Naive thymus-derived CD4-positive, alpha-beta T cell (primary cell): Measurements from ENCODE around the gene C10orf95. TPM values are rescaled to one million over a fixed set of nuclear protein-coding genes. Genes with fewer than 3 reads are reported as not detected.

ENCODE experiments used
- ATAC-seq: fragments of 150-1000 bp; cut with Tn5 transposase; 2 replicates; pipeline ENCODE4 v1.10.0; 2021; ENCODE audit warnings: mild to moderate bottlenecking, moderate library complexity
- CTCF ChIA-PET: fragments of 350-600 bp; sonication (Branson Sonifier 250); formaldehyde crosslinking; loops from one replicate; lab custom pipeline; 2021; ENCODE audit warnings: antibody characterized with exemption; lab: Charles Lee
- POLR2A ChIA-PET: fragments of 350-600 bp; sonication (Branson Sonifier 250); formaldehyde crosslinking; loops from one replicate; lab custom pipeline; 2021; ENCODE audit warnings: antibody characterized with exemption, inconsistent platforms; lab: Charles Lee
- DNase-seq, 9 donors: peaks; one replicate each; pipeline versions ENCODE4 v3.0.0 to v3.0.0-alpha.2; 2020 to 2022; ENCODE audit warnings: mixed read lengths in 1 of 9
- H3K27ac ChIP-seq: one replicate; pipeline ENCODE4 v1.7.0; 2013; ENCODE audit warnings: mild to moderate bottlenecking, low read depth, low read length, moderate library complexity
- H3K27me3 ChIP-seq, 2 donors: one replicate each; pipeline ENCODE4 v1.7.0; 2013; ENCODE audit warnings: low read length in 2 of 2, mild to moderate bottlenecking in 2 of 2, moderate library complexity in 2 of 2; ENCODE audit not compliant: control insufficient read depth in 2 of 2, insufficient read depth in 2 of 2
- H3K36me3 ChIP-seq, 3 experiments: 1 replicate in 2 of 3; 2 replicates in 1 of 3; pipeline ENCODE4 v1.7.0; 2013; ENCODE audit warnings: low read length in 3 of 3, mild to moderate bottlenecking in 3 of 3, moderate library complexity in 1 of 3; ENCODE audit not compliant: insufficient read depth in 3 of 3, control insufficient read depth in 2 of 3
- H3K4me1 ChIP-seq, 2 donors: one replicate each; pipeline ENCODE4 v1.7.0; 2013; ENCODE audit warnings: low read length in 2 of 2, mild to moderate bottlenecking in 2 of 2, moderate library complexity in 1 of 2; ENCODE audit not compliant: control insufficient read depth in 2 of 2, insufficient read depth in 2 of 2
- H3K4me3 ChIP-seq: 2 replicates; pipeline ENCODE4 v1.7.0; 2013; ENCODE audit warnings: mild to moderate bottlenecking, low read length
- H3K9me3 ChIP-seq, 3 experiments: 1 replicate in 2 of 3; 2 replicates in 1 of 3; pipeline ENCODE4 v1.7.0; 2013; ENCODE audit warnings: low read length in 3 of 3; ENCODE audit not compliant: control insufficient read depth in 2 of 3
- H3K27ac Mint-ChIP-seq, 9 donors: one replicate each; pipeline ENCODE4 v1.8.0; 2020 to 2022; ENCODE audit warnings: mixed read lengths in 9 of 9, mild to moderate bottlenecking in 8 of 9, moderate library complexity in 5 of 9, inconsistent platforms in 2 of 9
- H3K27me3 Mint-ChIP-seq, 5 donors: one replicate each; pipeline ENCODE4 v1.8.0; 2021 to 2022; ENCODE audit warnings: mixed read lengths in 5 of 5, mild to moderate bottlenecking in 1 of 5
- H3K36me3 Mint-ChIP-seq, 5 donors: one replicate each; pipeline ENCODE4 v1.8.0; 2020 to 2022; ENCODE audit warnings: mixed read lengths in 5 of 5, mild to moderate bottlenecking in 3 of 5, inconsistent platforms in 1 of 5
- H3K4me1 Mint-ChIP-seq, 7 donors: one replicate each; pipeline ENCODE4 v1.8.0; 2020 to 2022; ENCODE audit warnings: mixed read lengths in 7 of 7, mild to moderate bottlenecking in 3 of 7, inconsistent platforms in 1 of 7
- H3K4me3 Mint-ChIP-seq, 10 donors: one replicate each; pipeline ENCODE4 v1.8.0; 2020 to 2022; ENCODE audit warnings: mild to moderate bottlenecking in 10 of 10, mixed read lengths in 10 of 10, moderate library complexity in 6 of 10, inconsistent platforms in 2 of 10
- H3K9me3 Mint-ChIP-seq, 11 donors: one replicate each; pipeline ENCODE4 v1.8.0; 2020 to 2022; ENCODE audit warnings: mixed read lengths in 11 of 11, mild to moderate bottlenecking in 4 of 11, inconsistent platforms in 1 of 11, moderate library complexity in 1 of 11
- intact Hi-C, 2 donors: fragments of 100-400 bp; cut with micrococcal nuclease; formaldehyde crosslinking; loops; one replicate each; pipeline ENCODE4 v1.15.1; 2023
- polyA plus RNA-seq, 2 donors: library from polyadenylated mRNA; unstranded; fragments of 300-500 nt; fragmentation: Illumina TruSeq; gene quantifications; one replicate each; pipeline ENCODE4 v1.2.3, GENCODE V29; 2021
- total RNA-seq, 6 experiments: library from RNA in 5 of 6; stranded (reverse) in 5 of 6; gene quantifications; 1 replicate in 5 of 6; 2 replicates in 1 of 6; pipeline ENCODE4 v1.2.3 and lab custom pipeline; 2021 to 2026

C10orf95 gene
- total and polyA plus RNA-seq, 7 experiments from 2014 or later, result 0.19 to 0.78 (median 0.38) TPM; not detected in 1

DNA sequence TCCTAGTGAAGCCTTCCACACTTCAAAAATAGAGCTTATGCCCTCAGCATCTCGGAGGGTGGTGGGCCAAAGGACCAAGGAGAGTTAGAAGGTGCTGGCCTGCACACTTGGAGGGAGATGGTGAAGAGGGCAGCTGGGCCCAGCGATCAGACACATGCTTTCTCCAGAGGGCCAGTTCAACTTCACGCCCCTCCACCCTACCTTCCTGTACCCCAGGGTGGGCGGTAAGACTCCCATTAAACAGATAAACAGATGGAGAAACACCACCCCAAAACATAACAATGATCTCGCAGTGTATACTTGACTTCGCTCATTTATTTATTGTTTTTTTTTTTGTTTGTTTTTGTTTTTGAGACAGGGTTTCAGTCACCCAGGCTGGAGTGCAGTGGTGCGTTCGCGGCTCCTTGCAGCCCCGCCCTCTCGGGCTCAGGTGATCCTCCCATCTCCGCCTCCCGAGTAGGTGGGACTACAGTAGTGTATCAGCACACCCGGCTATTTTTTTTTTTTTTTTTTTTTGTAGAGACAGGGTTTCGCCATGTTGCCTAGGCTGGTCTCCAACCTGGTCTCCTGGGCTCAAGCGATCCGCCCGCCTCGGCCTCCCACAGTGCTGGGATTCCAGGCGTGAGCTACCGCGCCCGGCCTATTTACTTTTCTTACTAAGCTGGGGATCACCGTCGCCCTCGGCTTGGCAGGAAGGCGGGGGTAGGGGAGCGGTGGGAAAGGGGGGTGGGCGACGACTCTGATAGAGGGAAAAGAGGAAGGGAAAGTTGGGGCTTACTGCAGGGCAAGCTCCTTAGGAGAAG is 1.8 kb downstream of the C10orf95 start:
- ChIA-PET CTCF (interaction anchor here (0.5 to 2.6 kb wide), 10 partner anchors 15 to 255 kb away, joined by 3 to 9 read pairs (median 4); partner anchors contain the start of gene CUEDC2), POLR2A (interaction anchor here (0.6 to 6.7 kb wide), 16 partner anchors 8 to 294 kb away, joined by 3 to 157 read pairs (median 8); partner anchors contain the start of genes ACTR1A, CUEDC2, FBXL15 and NFKB2)
- Histone ChIP-seq H3K36me3 (peaks cover 0 to 3% (median 0%) of the 10 kb centered on the region in 3 experiments), H3K9me3 (no peaks in the 10 kb centered on the region), H3K4me1 (peaks cover 12 to 14% of the 10 kb centered on the region in 2 donors), H3K27ac (peak overlapping the region; percentile 90), H3K27me3 (no peaks in the 10 kb centered on the region), H3K4me3 (peak overlapping the region; percentile 88)
- Mint-ChIP-seq H3K27me3 (no peaks in the 10 kb centered on the region), H3K4me1 (peaks cover 14 to 37% (median 27%) of the 10 kb centered on the region in 7 donors), H3K36me3 (peaks cover 0 to 12% (median 4%) of the 10 kb centered on the region in 5 donors), H3K4me3 (peak overlapping the region; percentile 89 to 97 (median 94)), H3K9me3 (no peaks in the 10 kb centered on the region), H3K27ac (peak overlapping the region; percentile 81 to 97 (median 95))
- intact Hi-C loops, result loop anchor here (1.0 to 5.0 kb wide), 13 partner anchors 12 to 392 kb away; partner anchors contain the start of genes ACTR1A (in 2 of the 2), CUEDC2 (in 2 of the 2), NOLC1 (in 2 of the 2) and ARMH3 (in 1 of the 2)
- ATAC-seq, result peak; percentile 76
- peak; percentile 46 to 89 (median 81) for DNase-seq

DNA sequence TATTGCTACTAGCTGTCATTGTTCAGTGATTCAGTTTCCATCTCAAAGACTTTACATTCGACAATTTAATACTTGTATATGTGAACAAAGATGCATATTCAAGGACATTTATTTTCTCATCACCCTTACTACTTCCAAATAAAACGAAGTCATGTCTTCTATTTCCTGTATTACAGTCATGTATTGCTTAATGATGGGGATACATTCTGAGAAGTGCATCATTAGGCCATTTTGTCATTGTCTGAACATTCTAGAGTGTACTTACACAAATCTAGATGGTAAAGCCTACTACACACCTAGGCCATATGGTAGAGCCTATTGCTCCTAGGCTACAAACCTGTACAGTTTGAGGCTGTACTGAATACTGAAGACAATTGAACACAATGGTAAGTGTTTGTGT is 6.5 kb downstream of the C10orf95 start:
- POLR2A ChIA-PET, result no interaction called here
- peaks cover 0 to 3% (median 0%) of the 10 kb centered on the region in 5 donors for H3K36me3 Mint-ChIP-seq
- H3K4me1 Mint-ChIP-seq, result peaks cover 6 to 31% (median 9%) of the 10 kb centered on the region in 7 donors
- H3K4me3 Mint-ChIP-seq, result no peak overlapping the region
- no peaks in the 10 kb centered on the region for H3K27me3 Mint-ChIP-seq
- H3K36me3 ChIP-seq, result no peaks in the 10 kb centered on the region
- H3K4me1 ChIP-seq, result peaks cover 5 to 6% of the 10 kb centered on the region in 2 donors
- no peak overlapping the region for H3K27ac ChIP-seq
- no peaks in the 10 kb centered on the region for H3K27me3 ChIP-seq
- intact Hi-C loops, result no loop called here
- CTCF ChIA-PET, result no interaction called here
- ATAC-seq (no peak), DNase-seq (no peak)
- no peaks in the 10 kb centered on the region for H3K9me3 ChIP-seq
- H3K4me3 ChIP-seq, result no peak overlapping the region
- H3K9me3 Mint-ChIP-seq, result no peaks in the 10 kb centered on the region
- H3K27ac Mint-ChIP-seq, result no peak overlapping the region

DNA sequence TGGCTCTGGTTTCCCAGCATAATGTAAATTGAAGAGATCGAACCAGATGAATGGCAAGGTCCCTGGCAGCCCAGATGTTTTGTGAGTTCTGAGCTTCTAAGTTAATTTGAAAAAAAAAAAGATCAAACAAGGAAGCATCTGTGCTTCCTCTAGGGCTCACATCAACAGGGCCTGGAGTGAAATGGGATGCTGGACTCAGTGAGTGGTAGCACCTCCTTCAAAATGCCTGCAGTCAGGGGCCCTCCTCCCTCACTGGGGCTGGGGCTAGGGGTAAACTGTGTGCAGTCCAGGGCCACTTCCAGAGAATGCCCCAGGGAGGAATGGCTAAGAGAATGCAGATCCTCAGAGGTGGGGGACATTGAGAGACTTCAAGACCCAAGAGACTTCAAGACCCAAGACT is 13.0 kb downstream of the C10orf95 start:
- ChIA-PET POLR2A (no interaction called here), CTCF (no interaction called here)
- H3K36me3 Mint-ChIP-seq, result peaks cover 0 to 12% (median 0%) of the 10 kb centered on the region in 5 donors
- H3K4me1 Mint-ChIP-seq, result peaks cover 33 to 55% (median 46%) of the 10 kb centered on the region in 7 donors
- no peaks in the 10 kb centered on the region for H3K9me3 Mint-ChIP-seq
- no peaks in the 10 kb centered on the region for H3K27me3 ChIP-seq
- peak overlapping the region in 5 of 10 donors; percentile 26 to 93 (median 82) for H3K4me3 Mint-ChIP-seq
- peak overlapping the region; percentile 22 for H3K27ac ChIP-seq
- ATAC-seq (no peak), DNase-seq (no peak)
- no peaks in the 10 kb centered on the region for H3K27me3 Mint-ChIP-seq
- intact Hi-C loops, result loop anchor here in 1 of 2 donors (10.0 kb wide), 1 partner anchor 624 kb away; the partner anchor contains the start of gene OGA
- no peak overlapping the region for H3K4me3 ChIP-seq
- H3K9me3 ChIP-seq, result no peaks in the 10 kb centered on the region
- H3K36me3 ChIP-seq, result no peaks in the 10 kb centered on the region
- H3K27ac Mint-ChIP-seq, result peak overlapping the region in 6 of 9 donors; percentile 5 to 95 (median 62)
- H3K4me1 ChIP-seq, result peaks cover 19 to 35% of the 10 kb centered on the region in 2 donors

DNA sequence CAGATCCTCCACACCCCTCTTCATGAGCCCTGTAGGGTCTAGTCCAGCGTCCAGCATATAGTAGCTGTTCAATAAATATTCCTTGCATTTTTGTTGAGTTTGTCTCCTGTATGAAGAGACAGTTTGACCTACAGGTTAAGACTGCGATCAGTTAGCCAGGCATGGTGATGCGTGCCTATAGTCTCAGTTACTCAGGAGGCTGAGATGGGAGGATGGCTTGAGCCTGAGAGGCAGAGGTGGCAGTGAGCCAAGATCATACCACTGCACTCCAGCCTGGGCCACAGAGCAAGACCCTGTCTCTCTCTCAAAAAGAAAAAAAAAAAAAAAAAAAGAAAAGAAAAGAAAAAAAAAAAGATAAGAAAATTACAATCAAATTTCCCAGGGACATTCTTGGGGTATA is 13.8 kb downstream of the C10orf95 start:
- POLR2A ChIA-PET, result interaction anchor here (8.1 kb wide), 1 partner anchor 15 kb away, joined by 133 read pairs; the partner anchor contains the start of gene FBXL15
- peak overlapping the region; percentile 72 to 94 (median 87) for H3K4me3 Mint-ChIP-seq
- H3K4me1 ChIP-seq, result peaks cover 19 to 41% of the 10 kb centered on the region in 2 donors

DNA sequence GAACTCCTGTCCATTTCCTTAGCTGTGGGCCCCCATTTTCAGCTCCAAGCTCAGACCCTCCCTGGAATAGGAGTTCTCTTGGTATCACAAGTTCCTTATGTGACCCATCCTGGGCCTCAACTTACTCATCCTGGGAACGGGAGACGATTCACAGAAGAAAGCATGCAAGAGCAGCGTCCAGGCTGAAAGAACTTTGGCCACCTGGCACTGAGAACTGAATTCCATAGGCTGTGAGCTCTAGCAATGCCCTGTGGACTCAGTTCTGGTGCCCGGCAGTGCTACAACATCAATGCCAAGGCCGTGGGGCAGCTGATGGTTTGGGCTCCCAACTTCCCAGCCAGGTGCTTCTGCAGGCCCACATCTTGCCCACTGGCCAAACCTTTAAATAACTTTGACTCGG is 15.0 kb downstream of the C10orf95 start:
- intact Hi-C loops, result loop anchor here in 1 of 2 donors (10.0 kb wide), 1 partner anchor 622 kb away; the partner anchor contains the start of gene OGA
- H3K4me3 ChIP-seq, result peak overlapping the region; percentile 72

More for the DNA sequence above, 13.8 kb downstream of the C10orf95 start:
- ATAC-seq (no peak), DNase-seq (no peak)
- H3K36me3 ChIP-seq, result no peaks in the 10 kb centered on the region
- intact Hi-C loops, result loop anchor here in 1 of 2 donors (10.0 kb wide), 1 partner anchor 623 kb away; the partner anchor contains the start of gene OGA
- no peaks in the 10 kb centered on the region for H3K27me3 ChIP-seq
- no peaks in the 10 kb centered on the region for H3K27me3 Mint-ChIP-seq
- peaks cover 41 to 64% (median 53%) of the 10 kb centered on the region in 7 donors for H3K4me1 Mint-ChIP-seq
- H3K4me3 ChIP-seq, result no peak overlapping the region
- peaks cover 0 to 5% (median 0%) of the 10 kb centered on the region in 11 donors for H3K9me3 Mint-ChIP-seq
- H3K27ac ChIP-seq, result no peak overlapping the region
- CTCF ChIA-PET, result no interaction called here
- no peaks in the 10 kb centered on the region for H3K9me3 ChIP-seq
- peaks cover 0 to 12% (median 0%) of the 10 kb centered on the region in 5 donors for H3K36me3 Mint-ChIP-seq
- peak overlapping the region in 8 of 9 donors; percentile 13 to 95 (median 77) for H3K27ac Mint-ChIP-seq

More for the DNA sequence above, 15.0 kb downstream of the C10orf95 start:
- H3K4me1 ChIP-seq, result peaks cover 28 to 51% of the 10 kb centered on the region in 2 donors
- ChIA-PET CTCF (interaction anchor here (0.8 to 1.2 kb wide), 2 partner anchors 16 to 39 kb away, joined by 3 to 4 read pairs; partner anchors contain the start of gene FBXL15), POLR2A (interaction anchor here (0.6 to 8.1 kb wide), 9 partner anchors 10 to 384 kb away, joined by 3 to 157 read pairs (median 3); partner anchors contain the start of genes C10orf95, FBXL15 and NFKB2)
- ATAC-seq (no peak), DNase-seq (no peak)
- Mint-ChIP-seq H3K27me3 (no peaks in the 10 kb centered on the region), H3K27ac (peak overlapping the region; percentile 78 to 96 (median 91)), H3K36me3 (peaks cover 0 to 12% (median 0%) of the 10 kb centered on the region in 5 donors), H3K4me3 (peak overlapping the region; percentile 74 to 95 (median 90)), H3K9me3 (peaks cover 0 to 6% (median 0%) of the 10 kb centered on the region in 11 donors), H3K4me1 (peaks cover 44 to 72% (median 60%) of the 10 kb centered on the region in 7 donors)
- H3K27ac ChIP-seq, result peak overlapping the region; percentile 80
- H3K27me3 ChIP-seq, result no peaks in the 10 kb centered on the region
- no peaks in the 10 kb centered on the region for H3K36me3 ChIP-seq
- H3K9me3 ChIP-seq, result no peaks in the 10 kb centered on the region
